NCI-H1694 (cell line): ENCODE data around the gene DNAH17.

Source experiments
- DNase-seq: peaks from one replicate; lab custom pipeline; 2025; lab: John Stamatoyannopoulos, UW

Gene DNAH17

DNA sequence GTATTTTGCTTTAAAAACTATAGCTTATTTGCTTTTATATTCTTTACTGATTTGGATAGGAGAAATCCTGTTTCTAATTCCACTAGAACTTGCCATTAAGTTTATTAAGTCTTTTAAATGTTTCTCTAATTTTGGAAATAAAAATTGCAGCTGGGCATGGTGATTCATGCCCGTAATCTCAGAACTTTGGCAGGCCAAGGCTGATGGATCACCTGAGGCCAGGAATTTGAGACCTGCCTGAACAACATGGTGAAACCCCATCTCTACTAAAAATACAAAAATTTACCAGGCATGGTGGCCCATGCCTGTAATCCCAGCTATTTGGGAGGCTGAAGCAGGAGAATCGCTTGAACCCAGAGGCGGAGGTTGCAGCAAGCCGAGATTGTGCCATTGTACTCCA, 30.7 kb downstream of the DNAH17 start:
- no peak for DNase-seq

DNA sequence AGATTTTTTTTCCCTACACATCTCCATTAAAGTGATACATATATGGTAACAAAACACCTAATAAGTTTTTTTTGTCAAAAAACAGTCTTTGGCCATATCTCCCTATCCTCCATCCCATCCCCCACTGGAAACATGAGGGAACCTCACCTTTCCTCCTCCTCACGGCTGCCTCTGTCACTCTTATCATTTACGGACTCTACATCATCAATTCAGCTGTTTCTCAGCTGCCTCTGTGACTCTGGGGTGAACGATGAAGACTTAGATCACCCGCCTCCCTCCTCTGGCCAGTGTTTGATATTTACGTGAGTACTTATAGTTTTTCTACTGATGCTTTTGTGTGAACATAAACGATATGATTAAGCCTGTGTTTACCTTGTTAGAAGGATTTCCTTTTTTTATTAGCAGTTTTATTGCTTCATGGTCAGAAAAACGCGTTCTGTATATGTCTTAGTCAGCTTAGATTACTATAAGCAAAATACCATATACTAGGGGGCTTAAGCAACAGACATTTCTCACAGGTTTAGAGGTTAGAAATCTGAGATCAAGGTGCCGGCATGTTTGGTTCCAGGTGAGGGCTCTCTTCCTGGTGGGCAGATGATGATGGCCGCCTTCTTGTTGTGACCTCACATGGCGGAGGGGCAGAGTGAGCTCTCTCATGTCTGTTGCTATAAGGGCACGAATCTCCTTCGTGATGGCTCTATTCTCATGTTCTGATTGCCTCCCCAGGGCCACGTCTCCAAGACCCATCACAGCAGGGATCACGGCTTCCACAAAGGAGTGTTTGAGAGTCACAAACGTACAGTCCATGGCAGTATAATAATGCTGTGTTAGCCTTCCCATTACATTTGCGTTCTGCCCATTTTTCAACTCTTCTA, 32.1 kb downstream of the DNAH17 start:
- no peak for DNase-seq

DNA sequence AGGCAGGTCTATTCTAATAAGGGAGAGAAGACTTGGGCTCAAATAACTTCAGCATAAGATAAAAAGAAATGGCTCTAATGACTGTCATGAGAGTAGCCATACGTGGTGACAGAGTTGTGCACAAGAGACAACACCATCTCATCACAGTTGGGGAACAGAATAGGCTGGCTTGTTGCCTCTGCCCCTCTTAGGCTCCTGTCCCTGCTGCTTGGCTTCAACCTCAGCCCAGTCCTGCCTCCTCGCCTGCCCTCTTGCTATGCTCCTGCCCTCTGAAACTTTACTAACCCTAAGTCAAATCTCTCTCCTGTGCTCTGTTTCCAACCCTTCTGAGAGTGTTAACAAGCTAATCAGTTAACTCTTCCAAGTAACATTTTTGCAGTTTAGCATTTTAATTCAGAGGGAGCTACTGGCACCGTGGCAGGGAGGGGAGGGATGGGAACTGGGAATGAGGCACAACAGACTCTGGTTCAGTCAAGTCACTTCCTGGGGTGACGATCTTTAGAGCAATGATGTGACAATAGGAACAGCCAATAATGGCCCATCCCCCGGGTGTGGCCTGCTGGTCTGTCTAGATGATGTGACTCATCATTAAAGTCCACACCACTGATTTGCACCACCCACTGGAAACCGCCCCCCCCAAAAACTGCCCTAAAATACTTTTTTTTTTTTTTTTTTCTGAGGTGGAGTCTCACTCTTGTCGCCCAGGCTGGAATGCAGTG, 35.5 kb downstream of the DNAH17 start:
- no peak for DNase-seq

DNA sequence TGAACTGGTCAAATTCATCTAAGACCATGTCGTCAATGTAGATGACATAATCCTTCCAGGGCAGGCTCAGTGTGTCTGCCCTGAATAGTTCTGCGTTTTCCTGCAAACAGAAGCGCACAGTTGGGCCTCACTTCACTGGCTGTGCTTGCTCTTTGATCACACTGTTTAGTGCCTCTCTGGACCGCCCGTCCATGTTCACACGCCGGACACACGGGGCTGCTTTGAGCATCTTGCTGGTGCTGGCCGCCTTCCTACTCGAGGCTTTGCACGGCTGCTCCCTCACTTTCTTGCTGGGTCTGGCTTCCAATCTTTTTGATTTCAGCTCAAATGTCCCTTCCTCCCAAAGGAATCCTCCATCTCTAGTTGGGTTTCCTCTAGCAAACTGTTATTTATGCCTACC, 37.4 kb downstream of the DNAH17 start:
- DNase-seq = no peak

DNA sequence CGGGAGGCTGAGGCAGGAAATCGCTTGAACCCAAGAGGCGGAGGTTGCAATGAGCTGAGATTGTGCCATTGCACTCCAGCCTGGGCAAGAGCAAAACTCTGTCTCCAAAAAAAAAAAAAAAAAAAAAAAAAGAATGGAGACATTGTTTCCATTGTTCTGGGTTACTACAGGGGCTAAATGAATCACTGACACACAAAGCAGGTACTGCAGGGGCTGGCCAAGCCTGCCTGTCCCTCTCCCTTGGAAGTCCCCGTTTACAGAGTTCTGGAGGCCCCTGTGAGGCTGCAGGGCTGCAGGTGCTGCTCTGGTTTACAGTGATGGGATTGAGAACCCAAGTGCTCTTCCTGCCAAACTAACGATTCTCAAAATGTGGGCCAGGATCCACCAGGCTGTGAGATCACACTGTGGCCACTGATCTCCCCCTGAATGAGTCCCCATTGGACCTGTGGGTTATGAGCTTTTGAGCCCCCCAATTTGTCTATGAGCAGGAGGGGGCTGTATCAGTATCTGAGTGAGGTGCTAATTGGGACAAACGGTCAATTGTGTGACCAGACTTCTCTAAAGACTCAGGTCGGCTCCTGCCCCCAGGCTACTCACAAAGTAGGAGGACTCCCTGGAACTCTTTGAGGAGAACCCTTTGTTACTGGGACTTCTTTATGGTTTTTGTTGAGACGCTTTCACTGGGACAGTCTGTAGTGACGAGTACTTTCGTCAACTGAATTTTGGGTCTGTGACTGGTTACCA, 39.0 kb downstream of the DNAH17 start:
- DNase-seq = no peak

DNA sequence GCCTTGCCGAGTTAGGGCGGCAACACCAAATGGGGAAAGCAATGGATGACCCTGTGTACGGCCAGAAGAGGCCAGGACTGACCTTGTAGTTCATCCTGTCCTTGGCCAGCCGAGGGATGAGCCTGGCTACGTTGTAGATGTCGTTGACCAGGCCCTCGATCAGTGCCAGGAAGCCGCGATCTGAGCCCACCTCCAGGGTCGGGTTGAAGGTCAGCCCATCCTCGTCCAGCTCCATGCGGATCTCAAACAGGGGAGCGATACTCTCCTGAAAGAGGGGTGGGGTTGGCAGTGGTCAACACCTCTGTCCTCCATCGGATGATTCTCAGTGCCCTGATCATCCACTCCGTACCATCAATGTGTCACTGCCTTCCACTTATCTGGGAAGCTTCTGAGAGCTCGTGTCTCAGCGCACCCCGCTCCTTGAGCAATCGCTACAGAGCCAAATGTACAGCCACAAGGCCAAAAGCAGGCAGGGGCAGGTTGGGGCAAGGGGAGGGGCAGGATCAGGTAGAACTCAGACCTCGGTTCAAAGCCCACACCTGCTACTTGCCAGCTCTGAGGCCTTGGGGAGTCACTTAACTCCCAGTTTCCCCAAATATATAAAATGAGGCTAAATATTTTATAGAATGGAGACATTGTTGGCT, 39.9 kb downstream of the DNAH17 start:
- DNase-seq = no peak

DNA sequence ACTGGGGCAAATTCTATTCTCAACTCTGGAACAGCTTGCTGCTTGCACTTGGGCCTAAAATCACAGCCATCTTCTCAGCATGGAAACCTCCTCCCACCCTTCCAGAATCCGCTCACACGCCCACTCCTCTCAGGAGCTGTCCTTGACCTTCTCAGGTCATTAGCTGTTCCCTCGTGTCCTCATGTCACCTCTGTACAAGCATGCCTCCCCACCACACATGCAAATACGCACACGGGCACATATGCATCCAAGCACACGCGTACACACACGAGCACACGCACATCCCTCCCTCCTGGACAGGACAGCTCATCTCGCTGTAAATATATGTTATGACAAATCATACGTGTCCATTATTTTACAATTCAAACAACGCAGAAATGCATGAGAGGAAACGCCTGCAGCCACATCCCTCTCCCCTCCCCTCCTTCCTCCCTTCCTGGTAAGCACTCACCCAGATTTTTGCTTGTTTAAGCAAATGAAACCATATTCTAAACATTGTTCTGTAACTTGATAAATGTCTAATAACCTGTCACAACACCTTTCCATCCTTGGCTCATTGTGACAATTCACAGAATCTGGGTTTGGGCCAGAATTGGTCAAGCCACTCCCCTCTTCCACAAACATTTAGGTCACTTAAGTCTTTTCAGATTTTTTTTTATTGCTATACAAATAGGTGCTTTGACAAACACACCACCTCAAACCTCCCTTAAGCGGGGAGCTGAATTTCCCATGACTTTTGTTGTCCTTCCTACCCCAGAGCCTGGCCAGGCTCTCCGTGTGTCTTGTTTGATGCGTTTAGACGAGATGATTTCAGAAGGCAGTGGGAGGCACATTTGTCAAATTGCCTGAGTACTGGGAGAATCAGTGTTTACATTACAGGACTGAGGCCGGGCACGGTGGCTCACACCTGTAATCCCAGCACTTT, 41.7 kb downstream of the DNAH17 start:
- no peak for DNase-seq

DNA sequence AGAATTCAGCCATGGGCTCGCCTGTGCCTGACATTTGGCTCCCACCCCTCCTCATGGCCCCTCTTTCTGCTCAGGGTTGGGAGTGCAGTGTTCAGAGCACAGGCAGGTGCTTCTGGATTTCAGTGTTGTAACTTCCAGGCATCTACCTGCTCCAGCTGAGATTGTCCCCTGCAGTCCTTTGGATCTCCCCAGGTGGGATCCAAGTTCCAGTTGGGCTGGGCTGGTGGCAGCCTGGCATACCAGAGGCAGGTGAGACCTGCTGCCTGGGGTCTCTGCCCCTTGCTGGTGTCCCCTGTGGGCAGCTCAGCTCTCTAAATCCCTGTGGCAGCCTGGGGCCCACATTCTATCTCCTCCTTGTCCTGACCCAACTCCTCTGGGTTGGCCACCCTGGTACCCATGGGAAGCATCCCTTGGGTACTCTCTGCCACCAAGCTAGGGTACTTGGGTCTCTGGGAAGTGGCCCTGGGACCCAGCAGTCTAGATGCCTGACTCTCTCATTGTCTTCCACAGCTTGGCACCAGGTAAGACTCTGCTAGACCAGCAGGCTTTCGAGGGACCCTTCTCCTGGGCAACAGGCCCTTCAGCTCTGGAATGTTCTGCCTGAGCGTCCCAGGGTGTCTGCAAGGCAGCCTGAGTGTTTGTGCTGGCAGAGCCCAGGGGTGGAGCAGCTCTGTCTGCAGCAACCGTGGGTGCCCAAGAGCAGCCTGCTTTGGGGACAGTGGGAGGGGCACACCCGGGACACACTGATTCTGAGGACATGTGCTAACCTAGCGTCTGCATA, 42.5 kb downstream of the DNAH17 start:
- DNase-seq = no peak

DNA sequence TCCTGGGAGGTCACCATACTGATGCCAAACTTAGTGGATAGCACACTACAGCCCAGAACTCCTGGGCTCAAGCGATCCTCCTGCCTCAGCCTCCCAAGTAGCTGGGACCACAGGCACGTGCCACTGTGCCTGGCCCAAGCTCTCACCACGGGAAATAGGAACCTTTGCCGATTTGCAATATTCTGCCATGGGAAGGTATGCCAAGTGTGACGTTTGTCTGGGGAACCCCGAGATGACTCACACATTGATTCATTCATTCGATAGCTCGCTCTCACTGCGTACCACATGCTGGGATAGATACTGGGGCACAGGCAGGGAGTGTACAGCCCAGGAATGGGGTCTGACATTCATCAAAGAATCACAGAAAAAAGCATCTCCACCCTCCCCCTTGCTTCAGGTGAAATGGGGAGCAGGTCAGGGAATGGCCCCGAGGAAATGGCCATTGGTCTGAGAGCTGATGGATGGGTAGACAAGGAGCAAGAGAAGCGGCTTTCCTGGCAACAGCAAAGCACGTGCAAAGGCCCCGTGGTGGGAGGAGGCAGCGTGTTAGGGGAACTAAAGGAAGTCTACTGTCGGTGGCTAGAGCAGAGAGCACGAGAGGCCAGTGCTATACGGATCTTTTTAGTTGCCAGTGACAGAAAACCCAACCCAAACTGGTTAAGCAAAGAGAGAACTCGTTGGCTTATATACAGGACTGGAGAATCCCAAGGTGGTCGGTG, 44.1 kb downstream of the DNAH17 start:
- no peak for DNase-seq

DNA sequence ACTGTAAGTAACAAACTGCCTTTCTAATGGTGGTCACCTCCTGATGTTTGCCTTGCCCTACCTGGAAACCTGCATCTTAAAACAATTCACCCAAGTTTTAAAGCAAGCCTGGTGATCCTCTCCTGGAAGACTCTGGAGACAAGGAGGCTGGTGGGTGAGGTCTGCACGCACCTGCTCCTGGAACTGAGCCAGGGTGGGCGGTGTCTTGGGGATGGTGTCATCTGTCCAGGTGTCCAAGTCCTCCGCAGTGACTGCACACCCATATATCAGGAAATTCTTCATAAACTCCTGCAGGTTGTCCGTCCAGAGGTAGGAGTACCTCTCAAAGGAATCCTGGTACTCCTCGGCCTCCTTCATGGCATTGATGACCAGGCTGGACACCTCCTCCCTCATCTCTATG, 44.9 kb downstream of the DNAH17 start:
- DNase-seq = no peak

DNA sequence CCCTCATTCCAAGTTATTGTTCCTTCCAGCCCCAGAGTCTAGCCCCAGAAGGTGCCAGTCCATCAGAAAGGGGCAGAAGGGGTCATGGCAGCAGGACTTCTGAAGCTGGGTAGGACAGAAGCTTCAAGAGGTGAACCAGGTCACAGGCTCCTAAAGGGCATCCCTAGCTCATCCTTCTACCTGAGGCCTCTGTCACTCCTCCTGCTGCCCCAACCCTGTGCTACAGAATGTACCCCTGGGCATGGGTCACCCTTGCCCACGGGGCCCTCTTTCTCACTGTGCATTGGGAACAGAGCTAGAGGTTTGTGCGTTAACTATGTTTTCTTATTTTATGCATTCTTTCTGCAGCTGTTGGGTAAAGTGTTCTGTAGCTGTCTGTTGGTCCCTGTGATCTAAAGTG, 46.5 kb downstream of the DNAH17 start:
- no peak for DNase-seq

DNA sequence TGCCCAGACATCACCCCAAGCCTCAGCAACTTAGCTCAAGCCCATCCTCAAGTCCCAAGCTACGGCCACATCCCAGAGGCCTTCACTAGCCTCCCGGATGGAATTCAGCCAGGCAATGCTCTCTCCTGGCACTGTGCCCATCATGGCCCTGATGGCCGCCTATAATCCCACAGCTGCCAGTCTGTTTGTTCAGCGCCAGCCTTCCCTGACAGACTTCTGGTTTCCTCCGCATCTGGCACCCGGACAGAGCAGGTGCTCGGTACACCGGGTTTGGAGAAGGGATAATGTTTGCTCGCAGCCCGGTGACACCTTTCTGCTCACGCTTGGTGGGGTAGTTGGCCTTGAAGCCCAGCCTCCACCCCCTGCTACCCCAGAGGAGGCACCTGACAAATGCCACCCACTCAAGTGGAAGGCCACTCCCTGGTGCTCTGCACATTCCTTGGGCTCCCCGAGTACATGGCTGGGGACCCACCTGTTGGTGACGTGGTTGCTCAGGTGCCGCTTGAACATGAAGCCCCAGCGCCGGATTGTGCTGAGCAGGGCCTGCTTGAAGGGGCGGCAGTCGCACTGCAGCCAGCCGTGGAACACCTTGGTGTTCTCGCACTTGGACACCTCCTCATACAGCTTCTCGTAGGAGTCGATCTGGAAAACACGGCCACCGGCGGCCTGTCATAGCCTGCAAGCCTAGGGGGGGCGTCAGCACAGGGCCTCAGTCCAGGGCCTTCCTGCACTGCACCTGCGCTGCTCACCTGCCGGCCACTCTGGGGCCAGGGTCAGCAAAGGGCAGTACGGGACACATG, 47.1 kb downstream of the DNAH17 start:
- DNase-seq = peak; percentile 66

DNA sequence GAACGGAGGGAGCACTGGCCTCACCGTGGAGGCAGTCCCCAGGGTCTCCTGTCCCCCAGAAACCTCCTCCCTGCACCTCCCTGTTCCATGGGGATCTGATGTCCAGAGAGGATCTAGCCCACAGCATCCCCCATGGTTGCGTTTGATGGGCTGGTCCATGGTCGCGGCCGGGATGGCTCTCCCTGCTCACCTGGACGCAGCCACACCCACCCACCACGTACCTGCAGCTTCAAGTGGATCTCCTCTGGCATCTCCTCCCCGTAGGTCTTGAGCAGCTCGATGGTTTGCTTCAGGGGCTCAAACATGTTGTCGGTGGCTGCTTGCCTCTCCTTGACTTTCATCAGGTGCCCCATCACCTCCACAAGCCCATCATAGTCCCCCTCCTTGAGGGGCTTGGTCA, 47.9 kb downstream of the DNAH17 start:
- DNase-seq = no peak

DNA sequence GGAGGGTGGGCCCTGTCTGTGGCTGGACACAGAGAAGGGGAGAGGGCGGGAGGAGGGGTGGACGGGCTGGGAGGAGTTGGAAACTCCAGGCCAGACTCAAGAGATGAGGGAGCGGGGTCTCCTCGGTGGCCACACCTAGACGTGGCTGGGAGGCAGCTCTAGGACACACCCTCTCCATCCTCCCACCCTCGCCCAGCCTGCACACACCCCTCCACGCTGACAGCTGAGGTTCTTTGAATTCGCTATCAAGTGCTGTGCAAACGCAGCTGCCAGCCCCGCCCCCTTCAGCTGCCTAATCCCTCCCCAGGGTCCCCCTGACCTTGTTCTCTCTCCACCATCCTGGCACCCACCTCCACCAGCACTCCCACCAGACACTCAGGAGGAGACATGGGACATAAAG, 48.7 kb downstream of the DNAH17 start:
- peak; percentile 42 for DNase-seq

DNA sequence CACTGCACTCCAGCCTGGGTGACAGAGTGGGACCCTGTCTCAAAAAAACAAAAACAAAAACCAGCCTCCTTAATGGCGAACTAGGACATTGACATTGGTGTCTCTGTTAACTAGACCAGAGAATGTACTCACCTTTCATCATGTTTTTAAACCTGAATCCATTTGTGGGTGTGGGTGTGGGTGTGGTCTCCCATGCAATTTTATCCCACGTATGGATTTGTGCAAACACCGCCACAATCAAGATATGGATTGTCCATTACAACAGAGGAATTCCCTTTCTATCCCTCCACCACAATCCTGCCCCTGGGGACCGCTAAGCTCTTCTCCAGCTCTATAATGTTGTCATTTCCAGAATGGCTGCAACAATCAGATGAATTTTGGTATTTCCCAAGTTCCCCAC, 49.9 kb downstream of the DNAH17 start:
- no peak for DNase-seq

DNA sequence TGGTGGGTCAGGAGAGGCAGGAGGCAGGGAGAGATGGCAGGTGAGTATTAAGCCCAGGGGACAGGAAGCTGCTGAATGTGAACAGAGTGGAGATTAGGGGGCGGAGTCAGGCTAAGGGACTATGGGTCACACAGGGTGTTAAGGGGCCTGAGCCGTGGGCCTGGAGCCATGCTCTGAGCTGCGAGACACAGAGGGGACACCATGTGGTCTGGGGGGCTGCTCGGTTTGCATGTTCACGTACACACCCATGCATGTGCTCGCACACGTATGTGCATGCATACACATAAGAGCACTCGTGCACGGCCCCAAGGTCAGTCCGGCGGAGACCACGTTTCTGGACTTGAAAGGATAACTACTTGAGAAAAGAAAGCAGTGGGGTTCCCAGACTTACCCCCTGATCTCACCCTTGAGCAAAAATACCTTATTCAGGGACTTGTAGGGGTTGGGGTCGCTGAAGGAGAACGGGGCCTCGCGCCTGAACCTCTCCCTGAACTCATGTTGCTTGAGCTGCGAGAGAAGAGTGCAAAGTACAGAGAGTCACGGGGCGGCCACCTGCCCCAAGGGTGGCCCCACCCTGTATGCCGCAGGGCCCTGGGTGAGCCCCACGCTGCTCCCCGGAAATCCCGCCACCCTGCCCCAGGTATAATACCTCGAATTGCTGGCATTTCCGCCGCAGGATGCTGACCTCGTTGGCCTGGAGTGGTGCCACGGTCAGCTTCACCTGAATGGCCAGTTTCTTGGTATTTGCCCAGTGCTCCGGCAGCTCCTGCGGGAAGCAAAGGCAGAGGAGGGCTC, 50.8 kb downstream of the DNAH17 start:
- DNase-seq = no peak

DNA sequence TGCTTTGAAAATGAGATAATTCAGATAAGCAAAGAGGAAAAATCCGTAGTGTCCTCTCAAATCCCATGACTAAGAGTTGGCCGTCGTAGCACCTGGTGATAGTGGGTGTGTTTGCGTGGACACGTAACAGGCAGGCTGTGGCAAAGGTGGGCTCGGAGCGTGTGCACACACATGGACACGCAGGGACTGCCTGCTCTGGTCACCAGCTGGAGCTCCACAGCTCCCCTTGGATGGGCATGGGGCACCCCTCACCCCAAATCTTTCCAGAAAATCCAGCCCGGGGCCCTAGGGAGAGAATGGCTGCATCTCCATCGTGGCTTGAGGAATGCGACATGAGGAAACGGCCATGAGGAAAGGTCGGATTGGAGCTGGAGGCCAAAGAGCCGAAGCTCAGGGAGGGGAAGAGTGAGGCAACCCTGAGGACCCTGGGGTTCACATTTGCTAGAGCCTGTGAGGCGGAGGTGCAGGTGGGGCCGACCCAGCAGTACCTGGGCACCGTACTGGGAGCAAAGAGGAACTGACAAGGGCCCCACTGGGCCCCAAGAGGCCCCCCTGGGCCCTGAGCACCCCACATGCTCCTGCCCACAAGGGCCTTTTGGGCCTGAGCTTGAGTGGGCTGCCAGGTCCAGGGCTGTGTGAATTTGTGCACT, 51.6 kb downstream of the DNAH17 start:
- no peak for DNase-seq
